ENCODE data around the gene METTL25B.
A peak's percentile ranks its signal among the peaks of the same experiment; 100 is the strongest.

Gene METTL25B

DNA sequence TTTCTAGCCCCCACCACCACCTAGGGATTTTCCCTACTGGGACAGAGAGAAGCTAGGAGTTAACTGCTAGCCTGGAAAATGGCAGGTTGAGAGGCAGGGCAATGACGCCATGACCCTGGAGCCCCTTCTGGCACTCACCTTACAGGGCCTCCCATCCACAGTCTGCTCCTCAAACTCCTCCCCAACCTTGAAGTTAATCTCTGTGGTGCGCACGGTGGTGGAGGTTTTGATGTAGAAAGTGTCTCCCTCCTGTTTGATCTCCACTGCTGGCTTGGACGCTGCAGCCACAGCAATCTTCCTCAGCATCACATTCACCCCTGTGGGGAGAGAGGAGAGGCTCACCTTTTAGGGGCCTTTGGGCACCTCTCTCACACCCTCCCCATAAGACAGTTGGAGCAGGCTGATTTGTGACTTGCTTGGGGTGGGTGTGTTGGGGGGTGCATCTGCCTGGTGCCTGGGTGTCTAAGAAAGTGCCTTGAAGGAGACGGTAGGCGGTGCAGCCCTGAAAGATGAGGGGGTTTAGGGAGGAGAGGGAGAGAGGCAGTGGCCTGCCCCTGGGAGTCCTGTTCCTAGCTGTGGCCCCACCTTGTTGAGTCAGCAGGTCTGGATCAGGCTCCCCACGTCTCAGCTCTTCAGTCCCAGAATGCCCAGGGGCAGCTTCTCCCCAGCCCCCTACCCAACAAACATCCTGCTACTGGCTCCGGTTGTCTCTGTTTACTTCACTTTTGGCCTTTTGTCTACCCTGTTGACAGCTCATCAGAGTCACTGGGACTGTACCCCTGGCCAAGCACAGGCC is 27.3 kb upstream of the METTL25B start:
- DNase-seq (ENCODE audit: low read depth in 2 of 2) = no peak

DNA sequence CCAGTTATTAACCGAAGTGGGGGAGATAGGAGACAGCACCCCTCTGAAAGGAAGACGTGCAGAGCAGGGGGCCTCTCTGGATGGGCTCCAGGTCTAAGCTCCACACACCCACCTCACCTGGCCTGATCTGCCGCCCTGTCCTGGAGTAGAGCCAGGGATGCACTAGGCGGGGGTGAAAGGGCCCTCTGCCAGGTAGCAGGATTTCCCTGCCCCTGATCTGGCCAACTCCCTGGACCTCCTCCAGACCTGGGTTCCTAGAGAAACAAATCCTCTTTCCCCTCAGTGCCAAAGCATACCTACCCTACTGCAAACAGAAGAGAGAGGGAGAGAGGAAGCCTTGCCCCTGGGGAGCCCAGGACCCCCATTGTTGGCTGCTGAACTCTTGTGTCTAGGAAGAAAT is 24.9 kb upstream of the METTL25B start:
- DNase-seq (ENCODE audit: low read depth in 2 of 2) = no peak

DNA sequence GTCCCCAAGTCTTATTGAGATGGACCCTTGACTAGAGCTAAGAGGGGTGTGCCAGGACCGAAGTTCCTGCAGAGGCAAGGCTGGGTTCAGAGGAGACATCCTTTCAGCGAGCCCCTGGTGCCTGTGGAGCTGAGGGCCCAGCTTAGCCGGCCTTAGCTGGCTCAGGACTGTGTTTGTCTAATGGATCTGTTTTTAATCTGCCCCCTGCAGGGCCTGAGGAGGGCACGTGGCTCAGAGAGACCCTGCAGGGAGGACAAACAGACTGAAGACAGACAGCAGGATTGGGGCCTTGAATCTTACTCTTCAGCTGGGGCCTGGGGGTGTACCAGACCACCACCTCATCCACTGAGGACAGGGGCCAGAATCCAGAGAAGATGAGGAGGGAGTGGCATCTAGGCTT is 24.5 kb upstream of the METTL25B start:
- no peak for DNase-seq (ENCODE audit: low read depth in 2 of 2)

DNA sequence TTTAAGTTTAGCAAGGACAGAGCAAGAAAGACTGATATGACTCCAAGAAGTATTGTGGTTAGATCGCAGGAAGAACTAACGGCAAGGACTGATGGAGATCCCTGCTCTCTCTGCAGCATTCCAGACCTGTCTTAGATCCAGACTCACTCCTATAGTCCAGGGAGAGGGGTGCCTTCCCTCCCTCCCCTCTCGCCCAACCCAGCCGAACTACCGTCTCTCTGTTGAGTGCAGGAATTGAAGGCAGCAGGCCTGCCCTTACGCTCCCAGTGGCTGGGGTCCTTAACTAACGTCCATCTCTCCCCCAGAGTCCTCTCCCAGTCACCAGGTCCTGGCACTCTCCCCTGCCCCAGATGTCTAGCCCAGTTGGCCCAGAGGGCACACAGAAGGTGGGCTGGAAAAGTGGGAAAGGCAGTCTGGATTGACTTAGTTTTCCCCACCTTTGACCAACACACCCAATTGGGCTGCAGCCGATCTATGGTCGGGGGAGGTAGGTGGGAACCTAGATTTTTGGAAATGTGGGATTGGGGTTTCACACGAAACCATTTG is 24.0 kb upstream of the METTL25B start:
- no peak for DNase-seq (ENCODE audit: low read depth in 2 of 2)

DNA sequence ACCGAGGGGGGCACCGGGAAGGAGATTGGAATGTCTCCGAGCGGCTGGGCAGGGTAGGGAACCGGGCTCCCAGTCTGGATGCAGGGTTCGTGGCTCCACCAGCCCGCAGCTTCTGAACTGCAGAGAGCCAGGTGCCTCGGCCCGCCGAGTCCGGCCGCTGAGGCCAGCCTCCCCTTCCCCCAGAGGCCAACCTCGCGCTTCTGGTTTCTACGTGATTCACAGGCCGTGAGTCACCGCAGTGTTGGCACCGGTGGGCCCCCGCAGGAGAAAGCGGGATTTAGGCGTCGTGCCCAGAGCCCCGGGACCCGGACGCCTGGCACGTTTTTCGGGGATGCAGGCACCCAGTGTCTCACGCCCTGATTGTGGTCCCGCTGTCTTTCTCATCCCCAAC is 23.3 kb upstream of the METTL25B start:
- no peak for DNase-seq (ENCODE audit: low read depth in 2 of 2)

DNA sequence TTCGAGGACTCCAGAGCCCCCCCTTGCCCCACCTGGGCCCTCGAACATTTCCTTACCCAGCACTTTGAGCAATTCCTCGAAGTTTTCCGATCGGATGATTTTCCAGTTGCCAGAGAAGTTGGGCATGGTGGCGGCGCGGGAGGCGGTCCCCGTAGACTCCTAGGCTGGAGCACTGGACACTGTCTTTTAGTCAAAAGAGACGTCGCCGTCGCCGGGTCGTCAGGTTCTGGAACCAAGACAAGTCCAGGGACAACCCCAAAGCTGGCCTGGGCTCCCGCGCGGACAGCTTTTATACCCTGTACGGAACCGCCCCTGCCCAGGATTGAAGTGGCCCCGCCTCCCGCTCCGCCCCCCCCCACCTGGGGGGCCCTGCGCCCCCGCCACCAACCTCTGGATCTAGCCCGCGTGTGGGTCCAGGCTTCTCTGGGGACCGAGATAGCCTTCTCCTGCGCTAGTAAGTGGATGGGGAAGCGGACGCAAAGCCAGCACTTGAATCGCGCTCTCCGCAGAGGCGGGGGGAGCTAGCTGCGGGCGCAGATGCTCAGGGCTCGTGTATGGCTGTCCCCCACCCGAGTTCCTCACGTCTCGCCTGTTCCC is 22.9 kb upstream of the METTL25B start, which contains the start of gene CRABP2:
TSS of gene CRABP2 (minus strand) at position 263 of the 597 bp plus-strand sequence. CDS start at position 126, 137 bp downstream.
- no peak for DNase-seq (ENCODE audit: low read depth in 2 of 2)

DNA sequence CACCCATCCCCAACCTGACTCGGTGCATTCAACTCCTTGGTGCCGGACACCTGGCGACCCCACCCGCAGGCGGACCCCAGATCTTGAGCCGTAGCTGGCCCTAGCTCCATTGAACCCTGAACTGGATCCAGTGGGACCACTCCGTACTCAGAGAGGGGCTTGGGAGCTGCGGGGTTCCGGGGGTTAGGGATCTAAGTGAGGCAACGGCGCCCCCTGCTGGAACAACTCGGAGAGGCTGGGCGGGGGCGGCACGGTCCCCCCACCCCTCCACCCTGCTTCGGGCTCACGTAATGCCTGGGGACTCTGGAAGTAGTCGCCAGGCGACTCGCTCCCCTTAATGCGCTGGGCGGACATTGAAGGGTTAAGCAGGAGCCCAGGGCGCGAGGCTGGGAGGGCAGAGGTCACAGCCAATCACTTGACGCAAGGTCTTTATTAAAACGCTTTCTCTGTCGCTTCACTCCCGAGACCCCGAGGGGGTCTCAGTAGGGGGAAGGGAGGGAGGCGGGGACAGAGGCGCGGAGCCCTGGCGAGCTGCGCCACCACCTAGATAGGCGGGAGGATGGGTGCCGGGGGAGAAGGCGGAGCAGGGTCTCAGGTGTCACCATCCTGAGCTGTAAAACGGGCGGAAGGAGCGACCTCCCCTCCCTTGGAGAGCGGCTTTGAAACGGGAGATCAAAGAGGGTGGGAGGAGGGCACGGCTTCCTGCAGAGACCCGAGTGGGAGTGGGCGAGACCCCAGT is 22.2 kb upstream of the METTL25B start:
- DNase-seq (ENCODE audit: low read depth in 2 of 2) = peak; percentile 42 to 63

DNA sequence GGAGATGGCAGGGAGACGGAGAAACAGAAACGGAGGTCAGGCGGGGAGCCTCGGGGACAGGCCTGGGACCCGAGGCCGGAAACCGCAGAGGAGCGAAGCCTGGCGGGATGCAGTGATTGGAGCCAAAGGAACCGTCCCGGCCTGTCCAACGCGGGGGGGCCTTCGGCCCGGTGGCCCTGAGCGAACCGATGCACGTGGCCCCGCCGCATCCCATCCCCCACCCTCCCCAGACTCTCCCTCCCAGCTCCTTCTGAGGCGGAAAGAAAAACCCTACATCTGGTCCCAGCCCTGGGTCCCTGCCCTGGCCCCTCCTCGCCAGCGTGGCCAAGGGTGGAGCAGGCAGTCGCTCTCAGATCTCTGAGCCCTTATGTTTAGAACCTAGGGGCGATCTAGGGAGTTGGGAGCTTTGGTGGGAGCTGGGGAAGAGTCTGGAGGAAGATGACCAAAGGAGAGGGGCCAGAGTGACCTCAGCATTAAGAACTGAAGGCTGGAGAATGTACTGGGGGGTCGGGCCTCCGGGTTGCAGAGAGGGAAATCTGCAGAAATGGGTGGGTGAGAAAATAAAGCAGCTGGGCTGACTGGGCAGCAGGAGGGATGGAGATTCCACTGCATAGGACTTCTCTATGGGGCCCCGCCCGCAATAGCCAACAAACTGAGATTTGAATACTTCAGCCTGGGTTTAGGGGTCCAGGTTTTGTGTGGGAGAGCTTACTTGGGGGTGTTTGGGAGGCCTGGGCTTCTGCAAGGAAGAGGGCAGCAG is 21.4 kb upstream of the METTL25B start:
- no peak for DNase-seq (ENCODE audit: low read depth in 2 of 2)

DNA sequence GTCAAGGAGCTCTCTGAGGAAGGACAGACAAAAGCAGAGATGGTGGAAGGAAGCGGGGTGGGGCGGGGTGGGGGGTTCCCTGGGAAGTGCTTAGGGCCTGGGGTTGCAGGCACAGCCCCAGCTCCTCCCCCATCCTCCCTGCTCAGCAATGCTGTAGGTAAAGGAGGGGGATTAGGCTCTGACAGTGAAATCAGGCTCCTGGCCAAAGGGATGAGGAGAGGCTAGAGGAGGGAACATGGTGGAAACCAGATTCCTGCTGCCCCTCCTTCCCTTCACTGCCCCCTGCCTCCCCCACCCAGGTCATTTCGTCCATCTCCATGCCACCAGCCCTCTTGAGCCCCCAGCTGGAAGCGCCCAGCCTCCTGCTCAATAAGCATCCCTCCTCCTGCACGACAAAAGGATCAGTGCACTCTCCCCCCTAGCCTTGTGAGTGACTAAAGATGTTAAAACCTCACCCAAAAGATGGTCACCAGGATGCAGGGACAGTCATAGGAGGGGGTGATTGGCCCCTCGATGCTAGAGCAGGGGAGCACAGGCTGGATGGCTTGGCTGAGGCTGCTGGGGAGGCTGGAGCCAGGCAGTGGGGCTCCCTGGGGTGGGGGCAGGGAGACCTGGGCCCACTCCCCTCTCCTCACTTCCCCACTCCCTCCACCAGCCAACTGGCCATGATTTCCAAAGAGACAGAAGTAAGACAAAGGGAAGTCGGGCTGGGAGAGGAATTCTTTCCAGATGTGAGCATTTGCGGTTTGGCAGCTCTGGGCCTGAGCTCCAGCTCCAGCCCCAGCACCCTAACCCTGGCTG is 20.7 kb upstream of the METTL25B start:
- DNase-seq (ENCODE audit: low read depth in 2 of 2) = no peak

DNA sequence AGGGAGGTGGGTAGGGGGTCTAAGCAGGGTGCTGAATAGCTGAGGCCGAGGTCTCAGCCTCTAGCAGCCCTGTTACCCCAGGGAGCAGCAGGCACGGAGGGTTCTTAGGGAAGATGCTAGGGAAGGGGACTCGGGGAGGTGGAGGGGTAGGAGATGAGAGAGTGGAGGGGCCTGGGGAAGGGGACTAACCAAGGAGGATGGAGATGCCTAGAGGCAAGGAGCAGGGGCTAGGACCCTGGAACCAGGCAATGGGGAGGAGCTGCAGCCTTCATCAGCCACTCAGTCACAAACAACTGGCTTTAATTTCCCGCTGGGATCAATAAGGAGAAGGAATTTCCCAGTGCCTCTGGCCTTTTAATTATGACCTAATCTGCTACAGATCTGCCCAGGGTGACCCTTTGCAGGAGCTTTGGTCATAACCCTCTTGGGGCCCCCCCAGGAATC is 20.0 kb upstream of the METTL25B start:
- DNase-seq (ENCODE audit: low read depth in 2 of 2) = no peak

DNA sequence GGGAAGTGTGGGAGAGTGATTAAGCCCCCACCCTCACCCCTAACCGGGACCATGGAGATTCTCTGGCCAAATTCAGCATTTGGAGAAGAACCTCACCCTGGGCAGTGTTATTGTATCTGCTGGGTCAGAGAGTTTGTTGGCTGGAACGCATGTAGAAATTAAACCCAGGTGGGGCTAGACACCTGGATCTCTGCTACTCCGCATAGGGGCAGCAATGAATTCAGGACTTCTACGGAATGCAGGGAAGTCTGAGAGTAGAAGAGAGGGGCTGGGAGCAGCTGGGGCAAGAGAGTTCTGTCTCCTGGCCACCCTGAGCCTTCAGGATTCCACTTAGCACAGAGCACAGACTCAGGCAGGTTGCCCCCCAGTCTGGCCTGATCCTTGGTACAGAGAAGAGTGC is 19.2 kb upstream of the METTL25B start:
- DNase-seq (ENCODE audit: low read depth in 2 of 2) = no peak

DNA sequence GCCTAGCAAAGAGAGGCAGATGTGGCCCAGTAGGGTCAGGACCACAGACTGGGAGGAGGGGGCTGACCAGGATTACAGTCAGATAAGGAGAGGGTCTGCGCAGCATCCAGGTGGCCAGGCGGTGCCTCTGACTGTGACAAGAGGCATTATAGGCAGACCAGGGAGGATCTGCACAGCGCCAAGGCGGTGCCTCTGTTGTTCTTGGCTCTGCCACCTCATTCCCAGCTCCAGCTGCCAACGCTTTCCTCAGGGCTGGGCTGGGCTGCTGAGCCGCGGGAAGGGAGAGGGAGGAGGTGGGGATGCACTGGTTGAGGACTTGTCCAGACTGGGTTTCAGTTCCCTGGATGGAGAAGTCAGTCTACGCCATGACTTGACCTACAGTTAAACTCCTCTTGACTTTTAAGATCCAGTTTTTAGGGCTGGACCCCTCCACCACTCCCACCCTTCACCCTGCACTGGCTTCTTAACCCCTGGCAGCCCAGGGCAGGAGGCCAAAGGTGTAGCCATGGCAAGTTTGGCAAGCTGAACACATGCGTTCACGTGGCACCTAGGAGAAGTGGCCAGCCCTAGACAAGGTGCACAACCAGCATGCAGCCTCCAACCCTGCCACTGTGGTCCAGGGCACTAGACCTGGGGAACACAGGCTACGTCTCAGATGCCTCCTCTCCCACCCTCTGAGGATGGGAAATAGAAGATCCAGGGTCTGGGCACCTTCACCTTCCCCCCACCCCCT is 18.3 kb upstream of the METTL25B start:
- no peak for DNase-seq (ENCODE audit: low read depth in 2 of 2)

DNA sequence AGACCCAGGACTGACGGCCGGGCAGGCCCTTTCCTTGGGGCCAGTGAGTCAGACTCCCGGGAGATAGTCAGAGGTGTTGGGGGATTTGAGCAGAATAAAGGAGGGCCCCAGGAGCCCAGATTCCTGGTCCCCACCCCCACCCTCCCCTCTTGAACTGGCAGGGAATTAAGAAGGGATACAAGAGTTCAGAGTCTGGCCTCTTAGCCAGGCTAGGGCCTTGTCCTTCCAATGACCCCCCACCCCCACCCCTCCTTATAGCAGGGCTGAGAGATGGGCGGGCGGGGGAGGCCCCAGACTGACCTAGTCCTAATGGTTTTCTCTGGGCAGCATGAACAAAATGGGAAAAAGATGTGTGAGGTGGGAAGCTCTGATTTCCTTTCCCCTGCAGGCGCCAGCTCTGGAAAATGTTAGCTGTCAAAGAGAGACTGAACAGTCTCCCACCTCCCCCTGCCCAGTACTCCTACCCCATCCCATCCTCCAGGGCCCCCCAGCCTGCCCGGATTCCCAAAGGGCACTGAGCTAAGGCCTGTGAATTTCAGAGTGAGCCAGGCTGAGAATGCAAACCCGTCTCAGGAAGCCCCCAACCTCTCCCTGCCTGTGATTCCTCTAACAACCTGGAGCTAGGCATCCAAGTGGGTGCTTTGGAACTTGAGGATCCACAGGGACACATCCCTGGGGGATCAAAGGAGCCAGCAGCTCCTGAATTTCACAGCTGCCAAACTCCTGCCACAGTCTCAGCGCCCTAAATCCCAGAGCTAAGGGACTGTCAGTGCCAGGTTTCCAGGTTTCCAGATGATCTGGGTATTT is 17.1 kb upstream of the METTL25B start:
- no peak for DNase-seq (ENCODE audit: low read depth in 2 of 2)

DNA sequence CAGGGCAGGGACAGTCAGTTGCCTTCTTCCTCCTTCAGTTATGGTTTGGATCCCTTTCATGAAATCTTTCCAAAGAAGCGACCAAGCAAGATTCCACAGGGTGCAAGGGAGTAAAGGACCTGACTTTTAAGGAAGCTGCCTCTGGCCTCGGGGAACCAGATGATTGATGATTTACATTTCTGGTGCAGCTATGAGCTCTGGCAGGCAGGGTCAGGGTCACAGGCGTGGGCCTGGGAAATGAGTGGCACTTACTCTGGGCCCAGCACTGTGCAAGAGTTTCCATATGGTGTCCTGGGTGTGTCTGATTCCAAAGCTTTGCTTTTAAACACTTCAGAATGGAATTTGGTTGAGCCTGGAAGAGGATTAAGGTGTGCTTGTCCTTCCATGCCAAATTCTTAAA is 15.6 kb upstream of the METTL25B start:
- DNase-seq (ENCODE audit: low read depth in 2 of 2) = no peak

DNA sequence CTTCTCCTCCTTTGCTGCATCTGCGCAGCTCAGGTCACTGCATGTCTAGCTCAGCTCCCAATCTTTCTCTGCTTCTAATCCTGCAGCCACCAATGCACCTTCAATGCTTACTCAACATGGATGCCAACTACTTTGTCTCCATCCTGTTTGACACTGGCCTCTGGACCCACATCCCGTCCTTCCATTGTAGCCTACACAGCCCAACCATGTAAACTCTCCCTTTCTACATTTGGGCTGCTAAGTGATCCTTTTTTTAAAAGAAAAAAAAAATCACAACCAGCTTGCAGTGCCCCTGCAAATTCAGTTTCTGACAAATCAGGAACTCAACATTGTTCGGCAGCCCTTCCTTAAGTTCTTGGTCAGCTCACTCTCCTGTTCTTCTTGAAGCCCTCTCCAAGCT is 13.4 kb upstream of the METTL25B start:
- no peak for DNase-seq (ENCODE audit: low read depth in 2 of 2)

DNA sequence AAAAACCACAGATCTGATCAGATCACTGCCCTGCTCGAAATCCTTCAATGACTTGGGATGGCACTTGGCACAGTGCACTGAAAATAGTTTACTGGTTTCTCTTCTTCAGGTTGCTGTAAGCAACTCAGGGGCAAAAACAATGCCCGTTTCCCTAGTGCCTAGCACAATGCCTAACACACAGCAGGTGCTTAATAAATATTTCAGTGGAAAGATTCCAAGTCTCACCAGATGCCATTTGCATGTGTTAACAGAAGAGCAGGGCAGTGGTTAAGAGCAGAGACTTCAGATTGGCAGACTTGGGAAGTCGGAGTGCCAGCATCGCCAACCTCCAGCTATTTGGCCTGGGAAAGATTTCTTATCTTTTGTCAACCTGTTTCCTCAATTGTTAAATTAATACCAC is 10.9 kb upstream of the METTL25B start:
- no peak for DNase-seq (ENCODE audit: low read depth in 2 of 2)

DNA sequence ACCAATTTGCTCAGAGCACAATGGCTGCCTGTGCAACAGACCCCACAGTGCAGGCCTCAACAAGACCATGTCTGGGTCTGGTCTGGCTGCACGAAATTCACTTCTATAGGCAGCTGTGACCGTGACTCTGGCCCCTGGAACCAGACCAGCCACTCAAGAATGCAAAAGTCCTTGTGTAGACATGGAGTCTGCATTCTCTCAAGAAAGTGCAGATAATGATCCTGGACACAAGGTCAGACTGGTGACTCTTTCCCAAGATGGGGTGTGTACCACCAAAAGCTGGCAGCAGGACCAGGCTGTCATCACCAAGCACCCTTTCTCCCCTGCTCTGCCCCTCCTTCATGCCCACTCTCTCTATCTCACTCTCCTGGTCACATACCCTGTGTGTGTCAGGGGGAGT is 7.1 kb upstream of the METTL25B start:
- DNase-seq (ENCODE audit: low read depth in 2 of 2) = no peak

DNA sequence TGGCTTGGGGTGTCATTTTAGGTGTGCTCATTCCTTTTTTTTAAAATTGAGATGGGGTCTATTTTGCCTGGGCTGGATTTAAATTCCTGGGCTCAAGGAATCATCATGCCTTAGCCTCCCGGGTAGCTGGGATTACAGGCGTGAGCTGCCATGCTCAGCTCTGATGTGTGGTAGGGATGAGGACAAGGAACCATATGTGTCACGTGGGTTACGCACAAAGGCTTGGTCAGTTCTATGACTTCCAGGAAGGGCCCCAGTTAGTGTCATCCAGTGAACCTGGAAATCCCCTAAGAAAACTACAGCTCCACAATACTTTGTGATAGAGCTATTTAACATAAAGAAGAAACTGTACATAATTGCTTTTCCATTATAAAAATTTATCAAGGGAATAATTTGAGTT is 6.7 kb upstream of the METTL25B start:
- no peak for DNase-seq (ENCODE audit: low read depth in 2 of 2)

DNA sequence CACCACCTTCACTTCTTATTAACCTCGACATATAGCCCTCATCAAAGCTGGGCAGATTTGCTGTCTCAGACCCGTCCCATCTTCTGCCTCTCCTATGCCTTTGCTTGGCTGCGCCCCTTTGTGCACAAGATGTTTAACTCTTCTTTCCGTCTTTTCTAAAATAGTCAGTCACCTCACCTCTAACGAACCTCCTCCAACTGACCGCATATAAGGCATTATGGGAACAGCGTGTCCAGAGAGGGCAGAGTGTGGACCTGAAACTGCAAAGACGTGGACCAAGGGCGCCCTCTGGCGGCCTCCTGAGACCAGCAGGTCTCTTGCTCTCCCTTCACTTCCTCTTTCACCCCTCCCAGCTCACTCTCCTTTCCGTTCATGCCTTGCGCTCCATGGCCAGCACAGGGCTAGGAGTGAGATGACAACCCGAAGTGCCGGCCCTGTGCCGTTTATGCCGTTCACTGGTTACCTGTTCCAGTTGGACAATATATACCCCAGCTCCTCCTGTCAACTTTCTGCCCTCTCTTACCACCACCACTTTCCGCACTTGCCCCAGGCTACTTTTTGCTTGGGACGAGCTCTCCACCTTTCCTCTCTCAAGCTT is 2.5 kb upstream of the METTL25B start:
- peak; percentile 56 for DNase-seq (ENCODE audit: low read depth in 2 of 2)
